GM06990 (cell line): ENCODE data around the gene MIEF1.
"Not testable (repeated sequence)": the region's sequence is repeated elsewhere in the genome, so short reads cannot be mapped to it uniquely, and the experiment has no call there.

Source experiments
- DNase-seq: peaks from one replicate; pipeline ENCODE4 v3.0.0-alpha.2; 2011; ENCODE audit not compliant: insufficient read length; ENCODE audit errors: extremely low read depth
- H3K27me3 ChIP-seq: replicated peaks from 2 replicates; pipeline ENCODE4 v1.6.0; 2011; ENCODE audit warnings: low read length; ENCODE audit not compliant: control insufficient read depth, insufficient read depth
- H3K36me3 ChIP-seq: 2 replicates; pipeline ENCODE4 v1.5.1; 2011; ENCODE audit warnings: low read length; ENCODE audit not compliant: control insufficient read depth, insufficient read depth
- H3K4me3 ChIP-seq: replicated peaks from 2 replicates; pipeline ENCODE4 v1.5.1; 2011; ENCODE audit warnings: low read depth, mild to moderate bottlenecking, control low read depth, low read length
- TF ChIP-seq, protein P1 (sequence below): IDR thresholded peaks from 2 replicates; pipeline ENCODE4 v1.5.1; 2011; ENCODE audit warnings: low read length, control low read depth, mild to moderate bottlenecking, inconsistent platforms; ENCODE audit not compliant: insufficient read depth, poor library complexity, severe bottlenecking

The MIEF1 gene

DNA sequence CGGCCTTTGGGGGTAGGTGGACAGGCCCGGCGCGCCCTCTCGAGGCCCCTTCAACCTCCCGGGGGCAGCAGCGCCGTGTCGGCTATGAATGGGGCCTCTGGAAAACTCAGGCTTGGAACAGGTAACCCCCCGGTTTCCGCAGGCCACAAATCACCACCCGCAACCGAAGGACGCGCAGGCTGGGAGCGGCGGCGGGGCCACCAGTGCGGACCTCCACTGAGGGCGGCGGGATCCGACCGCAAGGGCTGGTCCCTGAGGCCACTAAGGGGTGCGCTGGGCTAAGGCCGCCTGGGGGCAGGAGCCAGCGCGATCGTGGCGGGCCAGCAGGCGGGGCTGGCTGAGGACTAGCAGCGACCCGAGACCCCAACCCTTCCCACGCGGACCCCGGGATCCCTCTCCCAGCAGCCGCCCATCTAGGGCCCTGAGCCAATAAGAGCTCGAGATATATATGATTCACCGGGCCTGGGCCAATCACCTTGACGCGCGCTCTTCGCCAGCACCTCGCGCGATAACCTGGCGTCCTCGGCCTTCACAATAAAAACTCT, 17.7 kb downstream of the MIEF1 start:
- H3K4me3 ChIP-seq, result peak overlapping the region; percentile 94

GRCh38 chr22:39520226-39521105, 18.4 kb downstream of the MIEF1 start, which contains the start of gene ATF4:
TSS of gene ATF4 (plus strand) at chr22:39520562. CDS start at chr22:39521446, 884 bp downstream.
- H3K36me3 ChIP-seq, result peaks cover 34% of the 10 kb centered on the region
- TF ChIP-seq, protein P1, sequence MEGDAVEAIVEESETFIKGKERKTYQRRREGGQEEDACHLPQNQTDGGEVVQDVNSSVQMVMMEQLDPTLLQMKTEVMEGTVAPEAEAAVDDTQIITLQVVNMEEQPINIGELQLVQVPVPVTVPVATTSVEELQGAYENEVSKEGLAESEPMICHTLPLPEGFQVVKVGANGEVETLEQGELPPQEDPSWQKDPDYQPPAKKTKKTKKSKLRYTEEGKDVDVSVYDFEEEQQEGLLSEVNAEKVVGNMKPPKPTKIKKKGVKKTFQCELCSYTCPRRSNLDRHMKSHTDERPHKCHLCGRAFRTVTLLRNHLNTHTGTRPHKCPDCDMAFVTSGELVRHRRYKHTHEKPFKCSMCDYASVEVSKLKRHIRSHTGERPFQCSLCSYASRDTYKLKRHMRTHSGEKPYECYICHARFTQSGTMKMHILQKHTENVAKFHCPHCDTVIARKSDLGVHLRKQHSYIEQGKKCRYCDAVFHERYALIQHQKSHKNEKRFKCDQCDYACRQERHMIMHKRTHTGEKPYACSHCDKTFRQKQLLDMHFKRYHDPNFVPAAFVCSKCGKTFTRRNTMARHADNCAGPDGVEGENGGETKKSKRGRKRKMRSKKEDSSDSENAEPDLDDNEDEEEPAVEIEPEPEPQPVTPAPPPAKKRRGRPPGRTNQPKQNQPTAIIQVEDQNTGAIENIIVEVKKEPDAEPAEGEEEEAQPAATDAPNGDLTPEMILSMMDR, result no peak

More for the DNA sequence above, 17.7 kb downstream of the MIEF1 start:
- TF ChIP-seq, protein P1, result peak; percentile 44
- Histone ChIP-seq H3K36me3 (peaks cover 39% of the 10 kb centered on the region), H3K27me3 (no peaks in the 10 kb centered on the region)
- DNase-seq, result peak; percentile 97

DNA sequence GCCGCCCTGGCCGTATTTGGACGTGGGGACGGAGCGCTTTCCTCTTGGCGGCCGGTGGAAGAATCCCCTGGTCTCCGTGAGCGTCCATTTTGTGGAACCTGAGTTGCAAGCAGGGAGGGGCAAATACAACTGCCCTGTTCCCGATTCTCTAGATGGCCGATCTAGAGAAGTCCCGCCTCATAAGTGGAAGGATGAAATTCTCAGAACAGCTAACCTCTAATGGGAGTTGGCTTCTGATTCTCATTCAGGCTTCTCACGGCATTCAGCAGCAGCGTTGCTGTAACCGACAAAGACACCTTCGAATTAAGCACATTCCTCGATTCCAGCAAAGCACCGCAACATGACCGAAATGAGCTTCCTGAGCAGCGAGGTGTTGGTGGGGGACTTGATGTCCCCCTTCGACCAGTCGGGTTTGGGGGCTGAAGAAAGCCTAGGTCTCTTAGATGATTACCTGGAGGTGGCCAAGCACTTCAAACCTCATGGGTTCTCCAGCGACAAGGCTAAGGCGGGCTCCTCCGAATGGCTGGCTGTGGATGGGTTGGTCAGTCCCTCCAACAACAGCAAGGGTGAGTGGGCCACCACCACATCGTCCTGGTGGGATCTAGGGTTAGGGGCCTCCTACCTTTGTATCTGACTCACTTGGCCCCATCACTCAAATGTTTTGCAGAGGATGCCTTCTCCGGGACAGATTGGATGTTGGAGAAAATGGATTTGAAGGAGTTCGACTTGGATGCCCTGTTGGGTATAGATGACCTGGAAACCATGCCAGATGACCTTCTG, 19.2 kb downstream of the MIEF1 start:
- H3K27me3 ChIP-seq, DNase-seq: not testable (repeated sequence)
- peak overlapping the region; percentile 94 for H3K4me3 ChIP-seq
- peaks cover 34% of the 10 kb centered on the region for H3K36me3 ChIP-seq

More at GRCh38 chr22:39520226-39521105, 18.4 kb downstream of the MIEF1 start, which contains the start of gene ATF4:
- peak; percentile 88 for DNase-seq
- no peaks in the 10 kb centered on the region for H3K27me3 ChIP-seq
- peak within 1 kb of the TSS; percentile 94 for H3K4me3 ChIP-seq

DNA sequence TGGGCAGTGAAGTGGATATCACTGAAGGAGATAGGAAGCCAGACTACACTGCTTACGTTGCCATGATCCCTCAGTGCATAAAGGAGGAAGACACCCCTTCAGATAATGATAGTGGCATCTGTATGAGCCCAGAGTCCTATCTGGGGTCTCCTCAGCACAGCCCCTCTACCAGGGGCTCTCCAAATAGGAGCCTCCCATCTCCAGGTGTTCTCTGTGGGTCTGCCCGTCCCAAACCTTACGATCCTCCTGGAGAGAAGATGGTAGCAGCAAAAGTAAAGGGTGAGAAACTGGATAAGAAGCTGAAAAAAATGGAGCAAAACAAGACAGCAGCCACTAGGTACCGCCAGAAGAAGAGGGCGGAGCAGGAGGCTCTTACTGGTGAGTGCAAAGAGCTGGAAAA, 20.0 kb downstream of the MIEF1 start:
- H3K27me3 ChIP-seq, DNase-seq: not testable (repeated sequence)
- Histone ChIP-seq H3K36me3 (peaks cover 34% of the 10 kb centered on the region), H3K4me3 (peak overlapping the region; percentile 94)

- TF ChIP-seq, protein P1, result no peak
- Histone ChIP-seq H3K4me3 (peak overlapping the region; percentile 94), H3K27me3 (no peaks in the 10 kb centered on the region), H3K36me3 (peaks cover 31% of the 10 kb centered on the region)
- no peak for DNase-seq
Observed at GRCh38 chr22:39522567-39523300, 20.6 kb downstream of the MIEF1 start.

DNA sequence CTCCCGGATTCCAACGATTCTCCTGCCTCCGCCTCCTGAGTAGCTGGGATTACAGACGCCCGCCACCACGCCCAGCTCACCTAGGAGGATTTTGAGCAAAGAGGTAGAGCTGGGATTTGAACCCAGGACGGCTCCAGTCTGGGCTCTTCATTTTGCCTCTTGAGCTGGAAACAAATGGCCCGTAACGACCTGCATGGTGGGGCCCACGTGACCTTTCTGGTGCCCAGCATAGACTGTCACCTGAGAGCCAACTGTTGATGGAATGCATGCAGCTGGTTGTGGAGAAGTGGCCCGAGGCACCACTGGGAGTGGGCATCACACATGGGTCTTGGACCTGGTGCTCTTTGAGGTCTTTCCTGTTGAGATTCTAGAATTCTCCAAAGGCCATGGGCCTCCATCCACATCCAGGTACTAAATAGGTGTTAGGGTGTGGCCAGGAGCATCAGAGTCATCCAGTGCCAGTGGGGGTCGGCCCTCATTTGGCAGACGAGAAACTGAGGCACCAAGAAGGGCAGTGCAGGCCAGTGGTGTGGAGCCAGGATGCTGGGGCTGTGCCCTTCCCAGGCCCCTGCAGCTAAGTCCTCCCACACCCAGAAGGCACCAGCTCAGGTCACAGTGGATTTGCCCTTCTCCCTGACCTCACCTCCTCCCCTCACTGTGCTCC, 22.1 kb downstream of the MIEF1 start:
- H3K27me3 ChIP-seq, result no peaks in the 10 kb centered on the region
- H3K4me3 ChIP-seq, result no peak overlapping the region
- DNase-seq, result no peak
- peaks cover 31% of the 10 kb centered on the region for H3K36me3 ChIP-seq
- TF ChIP-seq, protein P1, result no peak
